ENCODE measurements around the gene PRPF18. TPM values are rescaled to one million over a fixed set of nuclear protein-coding genes. Genes with fewer than 3 reads are reported as not detected.

Gene PRPF18
- polyA plus RNA-seq, 4 donors, result 25.2 to 29.0 (median 26.0) TPM

DNA sequence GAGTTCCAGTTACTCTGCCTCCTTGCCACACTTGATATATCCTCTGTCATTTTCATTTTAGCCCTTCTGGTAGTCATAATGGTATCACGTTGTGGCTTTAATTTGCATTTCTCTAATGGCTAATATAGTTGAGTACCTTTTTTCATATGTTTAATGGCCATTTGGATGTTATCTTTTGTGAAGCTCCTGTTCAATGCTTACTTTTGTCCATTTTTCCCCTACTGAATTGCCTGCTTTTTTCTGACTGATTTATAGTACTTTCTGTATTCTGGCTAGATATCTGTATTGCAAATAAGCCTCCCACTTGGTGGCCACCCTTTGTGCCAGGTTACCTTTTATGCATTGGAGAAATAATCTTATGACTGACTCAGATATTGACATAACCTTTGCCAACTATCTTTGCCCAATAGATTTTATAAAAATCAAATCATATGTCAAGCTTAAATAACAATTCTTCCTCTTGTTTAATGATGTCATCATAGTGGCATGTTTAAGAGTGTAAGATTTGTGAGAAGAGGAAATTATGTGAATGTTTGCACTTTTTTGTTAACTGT, 50.6 kb downstream of the PRPF18 start:
- DNase-seq (ENCODE audit: low read depth in 4 of 4, low spot score in 2 of 4), result no peak

DNA sequence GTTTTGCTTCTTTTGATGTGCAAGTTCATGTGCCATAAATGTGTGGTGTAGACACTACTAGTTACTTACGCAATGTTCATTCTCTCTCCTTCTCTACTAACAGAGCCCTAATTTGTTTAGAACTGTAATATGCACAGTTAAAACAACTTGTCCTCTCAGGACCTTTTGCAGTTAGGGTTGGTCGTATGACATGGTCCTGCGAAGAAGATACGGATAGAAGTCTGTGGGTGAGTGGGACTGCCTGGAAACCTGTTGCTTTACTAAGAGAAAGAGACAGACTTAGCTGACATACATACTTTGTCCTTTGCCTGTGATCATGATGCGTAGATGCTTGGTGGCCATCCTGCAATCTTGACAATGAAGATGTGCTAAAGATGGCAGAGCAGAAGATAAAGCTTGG, 51.1 kb downstream of the PRPF18 start:
- DNase-seq (ENCODE audit: low read depth in 4 of 4, low spot score in 2 of 4), result no peak

DNA sequence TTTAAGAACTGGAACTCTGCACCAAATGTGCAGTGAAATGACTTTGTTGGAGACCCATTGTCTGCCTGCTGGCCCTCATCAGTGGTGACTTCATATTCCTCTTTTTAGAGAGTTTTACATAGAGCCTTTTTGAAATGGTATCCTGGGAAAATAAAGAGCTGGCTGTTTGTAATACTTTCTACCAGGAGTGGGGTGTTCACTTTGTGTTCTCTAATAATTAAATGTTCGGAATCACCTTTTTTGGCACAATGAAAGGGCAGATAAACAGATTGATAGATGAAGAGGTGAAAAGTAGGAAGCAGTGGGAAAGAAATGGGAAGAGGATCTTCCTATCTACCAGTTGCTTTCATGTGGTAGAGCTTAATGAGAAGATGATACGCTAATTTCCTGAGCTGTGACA, 55.5 kb downstream of the PRPF18 start:
- no peak for DNase-seq (ENCODE audit: low read depth in 4 of 4, low spot score in 2 of 4)

DNA sequence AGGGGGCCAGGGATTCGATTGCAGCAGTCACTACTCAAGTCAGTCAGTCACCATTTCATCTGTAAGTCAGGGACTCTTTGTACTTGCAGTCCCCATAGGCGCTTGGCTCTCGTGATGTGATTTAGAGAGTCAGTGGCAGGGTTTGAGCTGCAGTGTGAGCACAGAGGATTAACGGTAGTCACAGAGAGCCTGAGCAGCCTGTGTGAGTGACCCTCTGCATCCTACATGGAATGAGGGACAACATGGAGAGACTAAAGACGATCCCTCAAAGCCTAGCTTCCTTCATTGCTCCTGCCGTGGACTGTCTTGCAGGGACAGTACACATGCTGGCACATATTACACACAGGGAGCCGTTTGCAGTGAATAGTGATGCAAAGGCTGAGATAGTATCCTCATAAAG, 56.3 kb downstream of the PRPF18 start:
- DNase-seq (ENCODE audit: low read depth in 4 of 4, low spot score in 2 of 4), result no peak

DNA sequence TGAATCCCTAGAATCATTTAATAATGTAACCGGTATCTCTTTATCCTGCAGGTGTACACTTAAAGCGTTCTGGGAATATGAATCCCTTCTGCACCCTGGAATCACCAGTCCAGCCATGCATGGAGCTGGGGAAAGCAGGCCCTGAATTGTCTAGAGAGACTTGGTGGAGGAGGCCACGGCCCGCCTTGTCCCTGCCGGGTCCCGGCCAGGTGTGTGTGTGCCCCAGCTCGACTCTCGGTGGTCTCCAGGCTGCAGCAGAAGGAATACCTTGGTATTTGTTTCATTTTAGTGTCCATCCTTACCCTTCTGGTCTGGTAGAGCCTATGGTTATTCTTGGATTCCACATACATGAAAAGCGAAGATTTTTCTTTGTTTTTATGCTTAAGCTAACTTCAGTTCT, 58.1 kb downstream of the PRPF18 start:
- no peak for DNase-seq (ENCODE audit: low read depth in 4 of 4, low spot score in 2 of 4)

DNA sequence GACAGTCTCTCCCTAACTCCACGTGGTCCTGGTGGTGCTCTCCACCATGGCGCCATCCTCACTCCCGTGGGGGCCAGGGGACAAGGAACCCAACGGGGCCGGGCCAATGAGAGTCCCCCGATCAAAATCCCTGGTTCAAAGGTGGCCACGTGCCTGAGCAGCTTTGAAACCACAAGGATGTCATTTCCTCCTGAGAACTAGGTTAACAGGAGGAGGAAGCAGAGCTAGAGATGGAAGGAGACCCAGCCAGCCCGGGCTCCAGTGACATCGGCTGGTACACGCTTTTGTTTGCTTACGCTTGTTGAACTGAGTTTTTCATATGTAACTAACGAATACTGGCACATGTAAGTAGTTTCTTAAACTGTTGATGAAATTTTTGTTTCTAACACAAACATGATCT, 61.7 kb downstream of the PRPF18 start:
- DNase-seq (ENCODE audit: low read depth in 4 of 4, low spot score in 2 of 4), result no peak

DNA sequence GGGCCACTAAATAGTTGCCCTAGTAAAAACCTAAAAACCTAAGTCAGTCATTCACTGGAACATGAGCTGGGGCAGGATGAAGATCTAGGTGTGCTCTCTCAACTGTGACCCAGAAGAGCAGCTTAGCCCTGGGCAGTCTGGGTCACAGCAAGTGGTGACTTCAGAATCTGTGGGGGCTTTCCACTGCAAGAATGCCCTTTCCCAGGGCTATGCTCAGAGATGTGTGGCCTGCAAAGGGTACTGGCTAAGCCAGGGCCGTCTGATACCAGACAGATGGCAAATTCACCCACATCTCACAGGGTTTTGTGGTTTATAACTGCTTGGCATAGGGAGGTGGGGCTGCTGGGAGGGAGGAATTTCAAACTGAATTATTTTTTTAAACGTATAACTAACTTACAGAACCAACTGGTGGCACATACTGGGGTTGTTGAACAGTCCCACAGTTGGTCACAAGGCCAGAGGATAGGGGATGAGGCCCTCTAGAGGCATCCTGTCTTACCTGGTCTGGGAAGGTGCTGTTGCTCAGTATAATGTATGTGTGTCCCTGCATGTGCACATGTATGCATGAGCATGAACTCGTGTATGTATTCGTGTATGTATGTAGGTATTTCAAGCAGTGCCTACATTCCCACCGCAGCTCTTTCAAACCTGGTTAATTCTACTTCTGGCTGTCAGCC, 63.2 kb downstream of the PRPF18 start:
- DNase-seq (ENCODE audit: low read depth in 4 of 4, low spot score in 2 of 4), result no peak

DNA sequence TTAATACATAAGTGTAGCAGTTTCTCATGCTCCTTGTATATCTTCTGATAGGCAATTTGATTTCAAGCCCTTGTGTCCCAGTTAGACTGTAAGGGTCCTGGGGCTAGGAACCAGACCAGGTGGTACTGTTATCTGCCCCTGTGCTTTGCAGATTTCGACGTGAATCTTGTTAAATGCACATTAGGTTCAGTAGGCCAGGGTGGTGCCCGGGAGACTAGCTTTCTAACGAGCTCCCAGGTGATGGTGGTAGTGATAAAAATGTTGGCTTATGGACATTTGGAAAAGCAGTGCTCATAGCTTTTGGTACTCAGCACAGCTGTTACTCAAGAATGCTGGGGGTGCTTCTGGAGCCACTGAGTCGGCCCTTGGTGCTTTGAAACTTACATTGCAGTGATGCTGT, 64.2 kb downstream of the PRPF18 start:
- no peak for DNase-seq (ENCODE audit: low read depth in 4 of 4, low spot score in 2 of 4)

DNA sequence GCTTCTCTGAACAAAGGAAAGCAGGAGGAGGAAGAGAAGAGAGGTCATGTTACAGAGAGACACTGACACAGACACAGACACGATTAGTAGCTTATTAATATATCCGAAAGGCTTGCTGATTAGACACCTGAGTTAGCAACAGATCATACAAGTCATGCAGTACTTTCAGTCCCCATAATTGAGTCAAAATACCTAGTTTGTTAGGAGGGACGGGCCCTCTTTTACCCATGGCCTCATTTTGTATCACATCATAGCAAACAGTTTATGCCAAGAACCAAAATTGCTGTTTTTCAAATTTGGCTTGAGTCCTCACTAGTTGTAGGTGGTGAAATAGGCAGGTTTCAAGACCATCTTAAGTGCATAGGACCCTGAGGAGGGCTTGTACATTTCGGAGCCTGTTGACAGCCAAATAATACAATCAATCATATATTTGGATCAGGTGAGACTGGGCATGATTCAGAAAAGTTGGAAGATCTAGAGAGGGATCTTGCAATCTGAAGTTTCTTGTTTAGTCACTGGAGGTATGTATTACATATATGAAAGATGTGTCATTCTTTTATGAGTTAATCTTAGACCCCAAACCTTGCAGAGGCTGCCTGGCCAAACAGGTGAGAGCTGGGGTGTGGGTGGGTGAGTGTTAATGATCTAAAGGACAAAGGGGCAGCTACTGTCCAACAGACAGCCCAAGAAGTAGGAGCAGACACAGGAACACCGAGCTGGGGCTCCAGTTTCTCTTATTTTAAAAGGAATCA, 65.4 kb downstream of the PRPF18 start:
- DNase-seq (ENCODE audit: low read depth in 4 of 4, low spot score in 2 of 4), result no peak

DNA sequence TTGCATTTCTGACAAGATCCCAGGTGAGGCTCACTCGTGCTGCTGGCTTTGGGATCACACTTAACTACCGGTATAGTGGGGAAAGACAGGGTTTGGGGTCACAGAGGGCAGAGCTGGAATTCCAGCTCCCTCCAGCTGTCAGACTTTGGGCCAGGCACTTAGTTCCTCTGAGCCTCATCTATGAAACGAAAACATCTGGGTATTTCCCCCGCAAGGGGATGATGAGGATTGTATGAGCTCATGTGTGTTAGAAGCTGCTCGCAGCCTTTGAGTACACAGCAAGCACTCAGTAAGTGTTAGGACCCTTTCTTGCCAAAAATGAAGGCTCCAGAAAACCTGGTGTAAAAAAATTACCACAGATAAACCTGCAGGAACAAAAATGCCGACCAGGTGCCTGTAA, 66.1 kb downstream of the PRPF18 start:
- DNase-seq (ENCODE audit: low read depth in 4 of 4, low spot score in 2 of 4), result no peak

DNA sequence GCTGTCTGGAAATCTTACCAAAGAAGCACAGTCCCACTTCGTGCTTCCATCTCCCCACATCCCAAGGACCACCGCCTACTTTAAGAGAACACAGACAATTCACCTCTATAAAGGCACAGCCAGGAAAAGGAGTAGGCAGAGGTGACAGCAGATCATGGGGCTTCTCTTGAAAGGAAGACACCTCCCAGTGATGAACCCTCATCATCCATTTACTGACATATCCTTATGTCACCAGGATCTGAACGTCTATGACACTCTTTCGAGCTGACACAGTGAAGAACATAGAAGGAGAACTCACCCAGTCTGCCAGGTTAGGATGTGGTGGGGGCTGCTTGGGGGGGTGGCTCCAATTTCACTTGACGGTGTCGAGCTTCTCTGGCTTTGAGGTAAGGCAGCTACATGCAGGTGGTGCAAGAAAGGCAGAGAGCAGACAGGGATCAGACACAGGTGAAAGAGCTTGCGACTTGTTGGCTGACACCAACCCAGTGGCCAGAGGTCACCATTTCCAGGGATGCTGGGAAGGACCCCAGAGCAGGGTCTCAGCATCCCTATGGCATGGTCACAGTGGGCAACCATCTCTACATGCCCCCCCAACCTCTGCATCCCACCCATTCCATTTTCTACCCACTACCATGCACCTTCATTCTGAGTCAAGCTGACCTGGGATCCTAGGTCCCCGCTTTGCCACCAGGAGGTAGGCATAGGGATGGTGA, 67.5 kb downstream of the PRPF18 start:
- DNase-seq (ENCODE audit: low read depth in 4 of 4, low spot score in 2 of 4), result no peak

DNA sequence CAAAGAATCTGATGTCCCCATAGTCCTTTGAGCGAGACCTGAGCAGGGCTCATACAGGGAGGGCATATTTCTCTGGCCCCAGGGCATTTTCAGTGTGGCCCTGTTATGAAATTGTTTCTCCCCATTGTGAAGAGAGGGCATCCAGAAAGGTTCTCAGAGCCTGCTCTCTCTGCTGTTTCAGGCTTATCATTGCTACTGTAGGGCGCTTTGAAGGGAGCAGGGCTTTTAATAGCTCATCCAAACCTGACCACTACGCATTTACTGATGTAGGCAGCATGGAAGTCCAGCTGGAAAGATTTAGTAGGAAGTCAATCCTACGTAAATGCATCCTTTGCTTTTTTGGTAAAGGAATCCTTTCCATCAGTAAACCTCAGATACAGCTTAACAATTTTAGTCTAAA, 68.1 kb downstream of the PRPF18 start:
- DNase-seq (ENCODE audit: low read depth in 4 of 4, low spot score in 2 of 4), result no peak

DNA sequence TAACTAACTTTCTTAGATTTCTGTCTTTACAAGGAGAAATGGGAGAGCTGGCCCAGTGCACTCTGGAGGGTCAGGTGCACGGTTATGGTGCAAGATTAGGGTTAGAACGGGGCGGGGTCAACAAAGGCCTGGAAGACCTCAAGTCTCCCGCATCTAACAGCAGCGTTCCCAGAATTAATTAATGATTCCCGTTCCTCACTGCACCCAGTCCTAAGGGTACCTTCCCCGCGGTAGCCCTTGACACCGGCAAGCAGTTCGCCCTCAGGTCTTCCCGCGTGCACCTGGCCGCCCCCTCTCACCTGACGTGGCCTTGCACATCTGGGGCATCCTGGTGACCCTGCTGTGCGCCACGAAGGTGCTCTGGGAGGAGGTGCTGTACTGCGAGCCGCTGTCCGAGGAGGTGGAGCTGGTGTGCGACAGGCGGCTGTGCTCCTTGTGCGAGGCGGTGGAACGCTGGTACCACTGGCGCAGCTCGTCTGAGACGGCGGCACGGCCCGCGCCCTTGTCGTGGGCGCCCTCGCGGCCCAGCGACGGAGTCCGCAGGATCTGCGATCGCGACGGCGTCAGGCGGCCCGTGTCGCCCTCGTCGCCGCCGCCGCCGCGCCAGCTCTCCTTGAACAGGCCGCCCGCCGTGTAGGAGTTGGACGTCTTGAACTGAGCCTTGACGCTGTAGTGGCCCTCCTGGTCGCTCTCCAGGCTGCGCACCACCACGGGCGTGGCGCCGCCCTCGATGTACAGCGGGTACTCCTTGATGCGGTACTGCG, 69.8 kb downstream of the PRPF18 start:
- DNase-seq (ENCODE audit: low read depth in 4 of 4, low spot score in 2 of 4), result no peak

DNA sequence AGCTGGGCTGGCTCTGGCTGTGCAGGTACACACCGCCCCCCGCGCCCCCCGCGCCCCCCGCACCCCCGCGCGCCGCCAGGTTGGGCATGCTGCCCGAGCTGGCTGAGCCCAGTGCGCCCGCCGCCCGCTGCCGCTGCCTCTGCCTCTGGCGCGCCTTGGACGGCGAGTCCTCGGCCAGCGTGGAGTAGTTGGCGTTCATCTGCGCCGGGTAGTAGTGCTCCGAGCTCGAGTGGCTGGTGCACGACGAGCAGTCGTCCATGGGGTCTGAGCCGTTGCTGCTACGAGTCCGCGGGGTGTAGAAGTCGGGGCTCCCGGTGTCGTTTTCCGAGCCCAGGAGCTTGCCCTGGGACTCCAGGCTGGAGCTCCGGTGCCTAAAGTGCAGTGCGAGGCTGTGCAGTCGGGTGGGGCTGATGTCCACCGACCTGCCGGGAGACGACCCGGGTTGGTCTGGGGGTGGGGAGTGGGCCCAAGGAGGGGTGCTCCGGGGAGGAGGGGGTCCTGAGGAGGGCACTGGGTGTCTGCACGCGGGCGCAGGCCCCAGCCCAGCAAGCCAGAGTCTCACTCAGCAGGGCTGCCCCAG, 70.4 kb downstream of the PRPF18 start:
- DNase-seq (ENCODE audit: low read depth in 4 of 4, low spot score in 2 of 4), result no peak

DNA sequence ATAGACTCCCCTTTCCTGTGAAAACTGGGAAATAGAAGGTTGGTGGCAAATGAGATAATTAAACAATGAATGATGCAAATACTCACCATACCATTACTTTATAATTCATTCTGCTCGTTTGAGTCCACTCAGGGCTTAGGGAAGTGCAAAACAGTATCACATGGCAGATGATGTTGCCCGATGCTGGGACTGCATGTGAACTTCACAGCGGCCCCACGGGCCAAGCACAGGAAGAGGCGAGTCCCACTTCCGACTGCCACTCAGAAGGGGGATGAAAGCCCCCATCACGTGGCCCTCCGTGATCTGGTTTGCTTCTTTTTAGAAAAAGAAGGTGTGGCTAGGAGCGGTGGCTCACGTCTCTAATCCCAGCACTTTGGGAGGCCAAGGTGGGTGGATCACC, 71.5 kb downstream of the PRPF18 start:
- DNase-seq (ENCODE audit: low read depth in 4 of 4, low spot score in 2 of 4), result no peak

DNA sequence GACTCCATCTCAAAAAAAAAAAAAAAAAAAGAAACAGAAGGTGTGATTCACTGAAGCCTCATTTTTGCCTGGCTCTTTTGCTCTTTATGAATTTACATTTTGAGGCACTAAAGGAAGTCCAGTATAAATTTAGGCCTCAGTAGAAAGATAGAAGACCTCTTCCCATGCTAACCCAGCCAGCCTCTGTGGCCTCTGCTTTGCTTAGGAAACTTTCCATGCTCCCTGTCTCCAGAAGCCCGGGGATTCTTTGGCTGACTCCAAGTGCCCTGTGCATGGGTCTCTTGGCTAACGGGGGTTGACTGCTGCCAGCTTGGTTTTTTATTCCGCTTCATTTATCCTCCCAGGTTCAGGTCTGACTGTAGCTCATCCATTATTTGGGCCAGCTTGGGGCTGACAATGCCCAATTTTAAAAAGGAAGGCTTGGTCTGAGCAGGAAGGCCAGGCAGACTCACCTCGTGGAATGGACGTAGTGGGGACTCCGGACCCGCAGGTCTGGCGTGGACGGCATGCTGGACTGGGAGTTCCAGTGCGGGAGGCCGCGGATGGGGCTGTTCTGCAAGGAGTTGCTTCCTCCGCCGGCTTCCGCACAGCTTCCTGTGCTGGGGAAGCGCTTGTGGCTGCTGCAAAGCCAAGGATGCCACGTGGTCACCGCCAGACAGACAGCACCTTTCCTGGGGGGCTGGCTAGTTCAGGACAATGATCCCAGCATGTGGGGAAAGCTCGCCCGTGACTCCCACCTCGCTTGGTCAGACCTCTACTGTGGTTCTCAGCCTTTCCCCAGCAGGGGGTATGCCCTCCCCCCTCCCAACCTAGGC, 72.3 kb downstream of the PRPF18 start:
- DNase-seq (ENCODE audit: low read depth in 4 of 4, low spot score in 2 of 4), result no peak

DNA sequence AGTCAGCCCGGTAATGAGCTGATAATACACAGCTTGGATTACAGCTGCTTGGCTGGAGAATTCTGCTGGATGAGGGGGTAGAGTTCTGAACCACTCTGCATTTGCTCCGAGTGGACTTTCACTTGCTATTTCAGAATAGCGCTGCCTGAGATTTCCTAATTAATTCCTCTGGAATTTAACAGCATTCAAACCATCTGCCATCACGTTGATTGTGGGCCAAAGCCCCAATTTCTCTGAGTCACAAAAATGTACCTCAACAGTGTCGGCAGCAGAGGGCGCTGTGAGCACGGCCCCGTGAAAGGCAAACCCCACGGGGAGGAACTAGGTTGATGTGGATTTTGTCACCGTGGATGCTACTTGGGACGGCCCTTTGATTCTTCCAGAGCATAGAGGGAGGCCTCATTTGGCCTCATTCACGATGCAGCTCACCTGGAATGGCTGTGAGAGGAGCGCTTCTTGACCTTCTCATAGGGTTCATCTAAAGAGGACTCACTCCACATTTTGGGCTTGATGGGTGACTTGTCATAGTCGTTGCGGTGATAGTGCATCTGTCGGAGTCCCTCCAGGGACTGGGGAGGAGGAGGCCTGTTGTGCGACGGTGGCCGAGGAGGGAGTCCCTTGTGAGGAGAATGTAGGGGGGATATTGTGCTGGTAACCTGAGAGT, 73.3 kb downstream of the PRPF18 start:
- no peak for DNase-seq (ENCODE audit: low read depth in 4 of 4, low spot score in 2 of 4)

DNA sequence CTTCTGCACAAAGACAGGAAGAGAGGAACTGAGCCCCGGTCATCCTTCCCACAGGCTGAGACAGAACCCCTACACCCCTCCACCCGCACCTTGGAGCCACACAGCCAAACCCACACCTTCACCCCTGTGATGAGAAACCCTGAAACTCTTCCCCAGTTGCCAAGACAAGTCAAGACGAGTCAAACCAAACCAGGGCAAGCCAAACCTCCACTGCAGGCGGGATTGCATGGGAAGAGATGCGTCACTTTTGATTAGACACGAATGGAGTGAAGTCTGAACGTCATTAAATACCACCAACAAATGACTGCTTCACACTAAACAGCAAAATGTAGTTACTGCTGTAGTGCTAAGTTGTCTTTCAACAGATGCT, 73.8 kb downstream of the PRPF18 start:
- DNase-seq (ENCODE audit: low read depth in 4 of 4, low spot score in 2 of 4), result no peak

DNA sequence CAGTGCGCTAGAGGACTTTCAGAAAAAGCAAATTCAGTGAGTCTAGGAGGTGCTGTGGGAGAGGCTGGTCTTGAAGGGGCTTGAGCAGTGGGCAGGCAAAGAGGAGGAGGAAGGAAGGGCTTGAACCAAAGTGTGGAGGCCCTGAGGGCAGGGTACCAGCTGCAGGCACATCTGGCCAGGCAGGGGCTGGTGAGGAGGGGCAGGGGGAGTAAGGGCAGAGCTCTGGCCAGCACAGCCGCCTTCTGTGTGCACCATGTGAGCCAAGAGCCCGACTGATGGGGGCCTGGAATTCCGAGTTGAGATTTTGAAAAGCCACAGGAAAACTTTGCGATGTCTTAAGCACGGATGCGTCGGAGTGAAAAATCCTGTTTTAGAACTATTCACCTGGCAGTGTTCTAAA, 74.5 kb downstream of the PRPF18 start:
- DNase-seq (ENCODE audit: low read depth in 4 of 4, low spot score in 2 of 4), result no peak

All from left renal cortex interstitium (tissue), 4 donors.